Cardiac muscle cell (in vitro differentiated cells and primary cell): ENCODE results near the gene CARMIL1. TPM values are rescaled to one million over a fixed set of nuclear protein-coding genes. Genes with fewer than 3 reads are reported as not detected.

Experiments
- DNase-seq, 2 donors: peaks; one replicate each; pipeline versions ENCODE4 v3.0.0 to v3.0.0-alpha.2; 2010 to 2017; ENCODE audit warnings: low read depth in 1 of 2, low spot score in 1 of 2
- H3K27ac ChIP-seq: fragments of 200-600 bp; sonication (generic); 2 replicates; pipeline ENCODE4 v1.5.1; 2016
- H3K27me3 ChIP-seq: fragments of 200-600 bp; sonication (generic); 2 replicates; pipeline ENCODE4 v1.6.0; 2016; ENCODE audit warnings: control low read depth
- H3K36me3 ChIP-seq: fragments of 200-600 bp; sonication (generic); 2 replicates; pipeline ENCODE4 v1.5.1; 2016; ENCODE audit warnings: control low read depth
- H3K4me1 ChIP-seq: fragments of 200-600 bp; sonication (generic); 2 replicates; pipeline ENCODE4 v1.8.1; 2017; ENCODE audit warnings: low read depth, mild to moderate bottlenecking, mixed run types
- H3K4me3 ChIP-seq: fragments of 200-600 bp; sonication (generic); 2 replicates; pipeline ENCODE4 v1.5.1; 2016; ENCODE audit warnings: mild to moderate bottlenecking
- H3K9me3 ChIP-seq: fragments of 200-600 bp; sonication (generic); 2 replicates; pipeline ENCODE4 v1.5.1; 2017; ENCODE audit warnings: low read depth, mild to moderate bottlenecking, control low read depth
- polyA plus RNA-seq: library from polyadenylated mRNA; unstranded; fragments of >200 nt; fragmentation: Nextera tagmentation; extraction: Ambion mirVana; gene quantifications from 2 replicates; pipeline ENCODE4 v1.2.1, GENCODE V29; 2016
- total RNA-seq: library from RNA; depleted of rRNA; stranded (reverse); fragments of >200 nt; gene quantifications from 2 replicates; pipeline ENCODE4 v1.2.3, GENCODE V29; 2016
- TF ChIP-seq, protein P1 (sequence below): IDR thresholded peaks from 2 replicates; pipeline ENCODE4 v1.5.1; 2012; ENCODE audit warnings: low read depth, mild to moderate bottlenecking, low read length

Gene CARMIL1
- total and polyA plus RNA-seq, 2 experiments from 2014 or later = 15.7 to 63.6 TPM

DNA sequence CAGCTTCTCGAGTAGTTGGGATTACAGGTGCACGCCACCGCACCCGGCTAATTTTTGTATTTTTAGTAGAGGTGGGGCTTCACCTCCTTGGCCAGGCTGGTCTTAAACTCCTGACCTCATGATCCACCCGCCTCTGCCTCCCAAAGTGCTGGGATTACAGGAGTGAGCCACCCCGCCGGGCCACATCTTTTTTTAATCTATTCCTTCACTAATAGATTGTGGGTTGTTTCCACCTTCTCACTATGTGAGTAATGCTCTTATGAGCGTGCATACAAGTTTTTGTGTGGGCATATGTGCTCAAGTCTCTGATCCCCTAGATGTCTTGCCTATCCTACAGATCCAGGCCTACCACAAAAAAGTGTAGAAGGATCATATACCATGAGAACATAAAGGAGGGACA lies 30.7 kb downstream of the CARMIL1 start:
- peaks cover 44% of the 10 kb centered on the region for H3K4me1 ChIP-seq
- TF ChIP-seq, protein P1, sequence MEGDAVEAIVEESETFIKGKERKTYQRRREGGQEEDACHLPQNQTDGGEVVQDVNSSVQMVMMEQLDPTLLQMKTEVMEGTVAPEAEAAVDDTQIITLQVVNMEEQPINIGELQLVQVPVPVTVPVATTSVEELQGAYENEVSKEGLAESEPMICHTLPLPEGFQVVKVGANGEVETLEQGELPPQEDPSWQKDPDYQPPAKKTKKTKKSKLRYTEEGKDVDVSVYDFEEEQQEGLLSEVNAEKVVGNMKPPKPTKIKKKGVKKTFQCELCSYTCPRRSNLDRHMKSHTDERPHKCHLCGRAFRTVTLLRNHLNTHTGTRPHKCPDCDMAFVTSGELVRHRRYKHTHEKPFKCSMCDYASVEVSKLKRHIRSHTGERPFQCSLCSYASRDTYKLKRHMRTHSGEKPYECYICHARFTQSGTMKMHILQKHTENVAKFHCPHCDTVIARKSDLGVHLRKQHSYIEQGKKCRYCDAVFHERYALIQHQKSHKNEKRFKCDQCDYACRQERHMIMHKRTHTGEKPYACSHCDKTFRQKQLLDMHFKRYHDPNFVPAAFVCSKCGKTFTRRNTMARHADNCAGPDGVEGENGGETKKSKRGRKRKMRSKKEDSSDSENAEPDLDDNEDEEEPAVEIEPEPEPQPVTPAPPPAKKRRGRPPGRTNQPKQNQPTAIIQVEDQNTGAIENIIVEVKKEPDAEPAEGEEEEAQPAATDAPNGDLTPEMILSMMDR = no peak
- no peaks in the 10 kb centered on the region for H3K9me3 ChIP-seq
- no peak overlapping the region for H3K27ac ChIP-seq
- H3K27me3 ChIP-seq = no peaks in the 10 kb centered on the region
- H3K36me3 ChIP-seq = no peaks in the 10 kb centered on the region
- DNase-seq = no peak
- no peak overlapping the region for H3K4me3 ChIP-seq

DNA sequence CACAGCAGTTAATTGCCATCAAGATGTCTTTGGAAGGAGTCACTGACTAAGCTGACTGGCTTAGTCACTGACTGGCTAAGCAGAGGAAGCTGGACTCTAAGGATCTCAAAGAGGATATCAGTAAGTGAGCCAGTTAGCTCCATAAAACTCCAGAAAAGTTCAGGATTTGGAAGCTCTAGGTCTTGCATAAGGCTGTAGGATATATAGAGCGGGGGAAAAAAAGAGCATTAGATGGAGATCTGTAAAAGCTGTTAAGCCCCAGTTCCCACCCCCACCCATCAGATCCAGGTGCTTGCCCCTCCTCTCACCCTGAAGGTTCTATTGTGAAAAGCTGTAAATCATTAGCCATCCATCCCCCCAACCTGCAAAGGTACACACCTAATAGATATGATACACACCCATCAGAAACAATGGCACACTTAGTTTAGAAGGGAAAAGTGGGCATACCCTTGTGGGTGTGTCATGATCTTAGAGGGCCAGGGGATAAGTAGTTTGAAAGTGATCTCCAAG lies 32.2 kb downstream of the CARMIL1 start:
- no peak overlapping the region for H3K27ac ChIP-seq
- no peak overlapping the region for H3K4me3 ChIP-seq
- no peaks in the 10 kb centered on the region for H3K9me3 ChIP-seq
- TF ChIP-seq, protein P1 = no peak
- DNase-seq = peak in 1 of 2 donors; percentile 49
- no peaks in the 10 kb centered on the region for H3K36me3 ChIP-seq
- peaks cover 47% of the 10 kb centered on the region for H3K4me1 ChIP-seq
- no peaks in the 10 kb centered on the region for H3K27me3 ChIP-seq

DNA sequence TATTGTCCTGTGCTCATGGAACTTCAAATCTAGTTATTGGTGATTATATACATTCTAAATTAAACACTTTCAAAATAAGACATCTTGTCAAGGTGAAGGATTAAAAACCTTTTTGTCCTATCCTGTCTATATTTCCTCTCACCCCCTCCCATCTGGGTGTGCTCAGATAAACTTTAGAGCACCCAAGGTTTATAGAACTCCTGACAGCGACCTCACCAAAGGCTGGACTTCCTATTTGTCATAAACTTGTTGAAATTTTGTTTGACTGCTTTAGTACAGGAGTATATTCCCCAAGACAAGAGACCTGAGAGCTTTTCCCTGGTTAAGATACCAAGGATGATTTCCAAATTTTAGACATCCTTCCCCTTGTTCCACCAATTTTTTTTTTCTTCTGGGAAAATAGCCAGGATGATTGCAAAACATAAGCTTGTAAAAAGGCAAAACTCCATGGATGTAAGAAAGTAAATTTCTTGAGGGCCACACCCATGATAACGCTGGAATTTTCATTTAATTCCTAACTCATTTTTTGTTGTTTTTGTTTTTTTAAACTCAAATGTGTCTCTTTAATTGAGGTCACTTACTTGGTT lies 33.0 kb downstream of the CARMIL1 start:
- Histone ChIP-seq H3K4me1 (peaks cover 47% of the 10 kb centered on the region), H3K36me3 (no peaks in the 10 kb centered on the region)
- TF ChIP-seq, protein P1 = no peak

DNA sequence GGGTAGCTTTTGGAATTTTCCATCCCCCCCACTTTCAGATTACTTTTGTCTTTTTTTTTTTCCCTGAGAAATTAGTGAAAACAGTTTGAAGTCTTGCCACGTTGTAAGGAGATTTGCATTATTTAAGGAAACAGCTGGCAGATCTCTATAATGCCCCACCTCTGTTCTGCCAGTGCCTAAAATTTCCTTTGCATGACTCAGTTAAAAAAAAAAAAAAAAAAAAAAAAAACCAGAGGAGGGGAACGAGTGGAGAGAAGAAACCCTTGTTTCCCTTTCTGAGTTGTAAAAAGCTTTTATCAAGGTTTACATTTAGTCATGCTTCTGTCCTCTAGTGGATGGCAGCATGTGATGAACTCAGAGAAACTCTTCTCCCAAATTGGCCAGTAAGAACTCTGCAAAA lies 33.5 kb downstream of the CARMIL1 start:
- no peaks in the 10 kb centered on the region for H3K9me3 ChIP-seq
- peak in 1 of 2 donors; percentile 83 for DNase-seq
- no peak overlapping the region for H3K27ac ChIP-seq
- no peaks in the 10 kb centered on the region for H3K36me3 ChIP-seq
- peaks cover 41% of the 10 kb centered on the region for H3K4me1 ChIP-seq
- H3K27me3 ChIP-seq = no peaks in the 10 kb centered on the region
- TF ChIP-seq, protein P1 = peak; percentile 40
- no peak overlapping the region for H3K4me3 ChIP-seq

More for the DNA sequence above, 33.0 kb downstream of the CARMIL1 start:
- DNase-seq = peak in 1 of 2 donors; percentile 90
- Histone ChIP-seq H3K9me3 (no peaks in the 10 kb centered on the region), H3K27ac (no peak overlapping the region), H3K4me3 (no peak overlapping the region), H3K27me3 (no peaks in the 10 kb centered on the region)

DNA sequence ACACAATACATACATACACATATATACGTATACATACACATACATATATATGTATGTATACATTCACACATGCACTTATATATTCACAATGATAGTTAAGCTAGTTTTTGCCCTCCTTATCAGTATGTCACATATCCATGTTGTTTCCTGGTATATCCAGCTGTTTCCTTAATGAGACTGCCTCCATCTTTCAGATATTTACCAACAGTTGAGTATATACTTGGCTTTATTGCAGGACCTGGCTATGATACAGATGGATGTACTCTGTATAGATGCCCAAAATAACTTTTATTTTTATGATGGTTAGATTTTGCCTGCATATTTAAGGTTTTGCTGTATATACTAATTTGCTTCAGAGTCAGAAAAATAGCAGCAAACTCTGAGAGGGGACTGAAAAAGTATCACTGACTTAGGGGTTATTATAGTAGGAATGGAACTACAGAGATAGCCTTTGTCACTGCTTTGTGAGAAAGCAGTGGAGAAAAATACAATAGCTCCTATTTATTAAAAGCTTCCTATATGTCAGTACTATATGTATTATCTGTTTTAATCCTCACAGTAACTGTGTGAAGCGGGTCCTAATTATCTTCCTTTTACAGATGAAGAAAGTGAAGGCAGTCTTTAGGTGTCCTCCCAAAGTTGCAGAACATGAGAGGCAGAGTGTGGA lies 35.5 kb downstream of the CARMIL1 start:
- Histone ChIP-seq H3K4me1 (peaks cover 36% of the 10 kb centered on the region), H3K27ac (no peak overlapping the region), H3K9me3 (no peaks in the 10 kb centered on the region), H3K36me3 (no peaks in the 10 kb centered on the region), H3K27me3 (no peaks in the 10 kb centered on the region), H3K4me3 (no peak overlapping the region)
- no peak for DNase-seq
- TF ChIP-seq, protein P1 = no peak
